ENCODE results near the gene DNAJC7.

GRCh38 chr17:41992576-41992975 is 24.7 kb downstream of the DNAJC7 start:
- no peak for TF ChIP-seq CTCF (conservative IDR thresholded peaks at IDR 0.05; ENCODE audit: low read depth, low read length)
- TF ChIP-seq EZH2 (IDR thresholded peaks at IDR 0.05; ENCODE audit: borderline replicate concordance, low read depth, low read length, poor library complexity, severe bottlenecking) = no peak

Data from A673 (cell line).